ENCODE measurements around the gene HLA-B.

Gene HLA-B

GRCh38 chr6:31354864-31355582 is 2.0 kb downstream of the HLA-B start (continued):
- TF ChIP-seq, protein P1, sequence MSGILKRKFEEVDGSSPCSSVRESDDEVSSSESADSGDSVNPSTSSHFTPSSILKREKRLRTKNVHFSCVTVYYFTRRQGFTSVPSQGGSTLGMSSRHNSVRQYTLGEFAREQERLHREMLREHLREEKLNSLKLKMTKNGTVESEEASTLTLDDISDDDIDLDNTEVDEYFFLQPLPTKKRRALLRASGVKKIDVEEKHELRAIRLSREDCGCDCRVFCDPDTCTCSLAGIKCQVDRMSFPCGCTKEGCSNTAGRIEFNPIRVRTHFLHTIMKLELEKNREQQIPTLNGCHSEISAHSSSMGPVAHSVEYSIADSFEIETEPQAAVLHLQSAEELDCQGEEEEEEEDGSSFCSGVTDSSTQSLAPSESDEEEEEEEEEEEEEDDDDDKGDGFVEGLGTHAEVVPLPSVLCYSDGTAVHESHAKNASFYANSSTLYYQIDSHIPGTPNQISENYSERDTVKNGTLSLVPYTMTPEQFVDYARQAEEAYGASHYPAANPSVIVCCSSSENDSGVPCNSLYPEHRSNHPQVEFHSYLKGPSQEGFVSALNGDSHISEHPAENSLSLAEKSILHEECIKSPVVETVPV (CRISPR knock-in tag; IDR thresholded peaks at IDR 0.05): no peak
- TF ChIP-seq ZNF70 (CRISPR knock-in tag; IDR thresholded peaks at IDR 0.05): no peak
- TF ChIP-seq, protein P2, sequence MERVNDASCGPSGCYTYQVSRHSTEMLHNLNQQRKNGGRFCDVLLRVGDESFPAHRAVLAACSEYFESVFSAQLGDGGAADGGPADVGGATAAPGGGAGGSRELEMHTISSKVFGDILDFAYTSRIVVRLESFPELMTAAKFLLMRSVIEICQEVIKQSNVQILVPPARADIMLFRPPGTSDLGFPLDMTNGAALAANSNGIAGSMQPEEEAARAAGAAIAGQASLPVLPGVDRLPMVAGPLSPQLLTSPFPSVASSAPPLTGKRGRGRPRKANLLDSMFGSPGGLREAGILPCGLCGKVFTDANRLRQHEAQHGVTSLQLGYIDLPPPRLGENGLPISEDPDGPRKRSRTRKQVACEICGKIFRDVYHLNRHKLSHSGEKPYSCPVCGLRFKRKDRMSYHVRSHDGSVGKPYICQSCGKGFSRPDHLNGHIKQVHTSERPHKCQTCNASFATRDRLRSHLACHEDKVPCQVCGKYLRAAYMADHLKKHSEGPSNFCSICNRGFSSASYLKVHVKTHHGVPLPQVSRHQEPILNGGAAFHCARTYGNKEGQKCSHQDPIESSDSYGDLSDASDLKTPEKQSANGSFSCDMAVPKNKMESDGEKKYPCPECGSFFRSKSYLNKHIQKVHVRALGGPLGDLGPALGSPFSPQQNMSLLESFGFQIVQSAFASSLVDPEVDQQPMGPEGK (CRISPR knock-in tag; IDR thresholded peaks at IDR 0.05; ENCODE audit: borderline replicate concordance): no peak
- TF ChIP-seq ZFP3 (CRISPR knock-in tag; IDR thresholded peaks at IDR 0.05): no peak
- TF ChIP-seq RARB (CRISPR knock-in tag; IDR thresholded peaks at IDR 0.05): no peak
- TF ChIP-seq TOX (CRISPR knock-in tag; IDR thresholded peaks at IDR 0.05; ENCODE audit: borderline replicate concordance): no peak
- no peak for TF ChIP-seq ZFP30 (CRISPR knock-in tag; IDR thresholded peaks at IDR 0.05)

DNA sequence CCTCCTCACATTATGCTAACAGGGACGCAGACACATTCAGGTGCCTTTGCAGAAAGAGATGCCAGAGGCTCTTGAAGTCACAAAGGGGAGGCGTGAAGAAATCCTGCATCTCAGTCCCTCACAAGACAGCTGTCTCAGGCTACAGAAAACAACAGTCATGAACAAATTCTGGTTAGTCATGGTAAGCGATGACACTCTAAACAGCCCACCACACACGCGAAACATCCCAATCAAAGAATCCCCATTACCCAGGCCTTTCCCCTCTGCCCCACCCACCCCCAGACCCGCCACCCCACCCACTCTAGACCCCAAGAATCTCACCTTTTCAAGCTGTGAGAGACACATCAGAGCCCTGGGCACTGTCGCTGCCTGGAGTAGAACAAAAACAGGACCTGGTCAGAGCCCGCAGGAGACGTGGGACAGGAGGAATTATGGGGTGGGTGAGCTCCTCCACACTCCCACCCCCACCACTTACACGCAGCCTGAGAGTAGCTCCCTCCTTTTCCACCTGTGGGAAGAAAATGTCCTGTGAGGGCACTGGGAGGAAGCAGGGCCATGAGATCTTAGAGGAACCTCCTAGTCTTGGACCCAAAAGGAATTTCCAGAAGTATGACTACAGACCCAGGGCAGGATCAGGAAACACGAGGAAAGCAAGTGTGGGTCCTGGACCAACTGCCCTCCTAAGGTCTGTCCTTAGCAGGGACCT is 2.7 kb downstream of the HLA-B start:
- ATAC-seq: no peak

DNA sequence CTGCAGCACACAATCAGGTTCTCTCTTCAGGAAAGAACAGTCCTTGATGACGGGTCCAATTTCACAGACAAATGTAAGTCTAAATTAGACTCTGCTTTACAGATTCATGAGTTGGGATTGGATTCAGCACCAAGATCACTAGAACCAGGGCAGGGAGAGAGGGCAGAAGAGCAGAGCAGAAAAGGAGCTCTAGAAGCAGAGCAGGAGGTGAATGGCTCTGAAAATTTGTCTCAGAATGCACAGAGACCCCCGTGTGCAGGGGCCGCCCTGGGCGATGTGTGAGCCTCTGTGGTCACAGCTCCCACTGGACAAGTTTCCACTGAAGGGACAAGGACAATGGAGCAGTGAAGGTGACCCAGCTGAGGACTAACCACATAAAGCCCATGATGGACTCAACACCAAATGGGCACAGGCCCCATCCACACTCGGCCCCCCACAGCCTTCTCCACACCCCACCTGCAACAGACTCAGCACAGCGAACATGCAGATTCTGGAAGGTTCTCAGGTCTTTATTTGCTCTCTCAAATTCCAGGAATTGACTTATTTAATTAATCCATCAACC is 3.5 kb downstream of the HLA-B start:
- ATAC-seq: no peak
- TF ChIP-seq, protein P1 (CRISPR knock-in tag; IDR thresholded peaks at IDR 0.05): no peak
- no peak for TF ChIP-seq ZNF565 (CRISPR knock-in tag; conservative IDR thresholded peaks at IDR 0.05; ENCODE audit: low read depth)
- no peak for TF ChIP-seq CSDC2 (CRISPR knock-in tag; IDR thresholded peaks at IDR 0.05)
- no peak for TF ChIP-seq ARNTL (CRISPR knock-in tag; IDR thresholded peaks at IDR 0.05; ENCODE audit: borderline replicate concordance, low read depth)
- TF ChIP-seq SNAI2 (CRISPR knock-in tag; IDR thresholded peaks at IDR 0.05): no peak
- no peak for TF ChIP-seq OSR1 (CRISPR knock-in tag; IDR thresholded peaks at IDR 0.05)
- no peak for TF ChIP-seq RARB (CRISPR knock-in tag; IDR thresholded peaks at IDR 0.05)
- TF ChIP-seq ZNF8 (CRISPR knock-in tag; IDR thresholded peaks at IDR 0.05): no peak
- no peak for TF ChIP-seq BACH2 (CRISPR knock-in tag; IDR thresholded peaks at IDR 0.05; ENCODE audit: borderline replicate concordance)
- no peak for TF ChIP-seq ZFP3 (CRISPR knock-in tag; IDR thresholded peaks at IDR 0.05)
- TF ChIP-seq PPARA (CRISPR knock-in tag; IDR thresholded peaks at IDR 0.05; ENCODE audit: borderline replicate concordance): no peak
- TF ChIP-seq ZNF70 (CRISPR knock-in tag; IDR thresholded peaks at IDR 0.05): no peak
- no peak for TF ChIP-seq ZFP30 (CRISPR knock-in tag; IDR thresholded peaks at IDR 0.05)
- no peak for TF ChIP-seq TOX (CRISPR knock-in tag; IDR thresholded peaks at IDR 0.05; ENCODE audit: borderline replicate concordance)
- no peak for TF ChIP-seq TCF4 (CRISPR knock-in tag; IDR thresholded peaks at IDR 0.05; ENCODE audit: borderline replicate concordance)

More for the DNA sequence above, 2.7 kb downstream of the HLA-B start:
- TF ChIP-seq, protein P3, sequence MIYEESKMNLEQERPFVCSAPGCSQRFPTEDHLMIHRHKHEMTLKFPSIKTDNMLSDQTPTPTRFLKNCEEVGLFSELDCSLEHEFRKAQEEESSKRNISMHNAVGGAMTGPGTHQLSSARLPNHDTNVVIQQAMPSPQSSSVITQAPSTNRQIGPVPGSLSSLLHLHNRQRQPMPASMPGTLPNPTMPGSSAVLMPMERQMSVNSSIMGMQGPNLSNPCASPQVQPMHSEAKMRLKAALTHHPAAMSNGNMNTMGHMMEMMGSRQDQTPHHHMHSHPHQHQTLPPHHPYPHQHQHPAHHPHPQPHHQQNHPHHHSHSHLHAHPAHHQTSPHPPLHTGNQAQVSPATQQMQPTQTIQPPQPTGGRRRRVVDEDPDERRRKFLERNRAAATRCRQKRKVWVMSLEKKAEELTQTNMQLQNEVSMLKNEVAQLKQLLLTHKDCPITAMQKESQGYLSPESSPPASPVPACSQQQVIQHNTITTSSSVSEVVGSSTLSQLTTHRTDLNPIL (CRISPR knock-in tag; IDR thresholded peaks at IDR 0.05; ENCODE audit: low read depth): no peak
- no peak for TF ChIP-seq ZNF8 (CRISPR knock-in tag; IDR thresholded peaks at IDR 0.05)
- TF ChIP-seq SNAI2 (CRISPR knock-in tag; IDR thresholded peaks at IDR 0.05): no peak
- TF ChIP-seq, protein P2 (CRISPR knock-in tag; IDR thresholded peaks at IDR 0.05; ENCODE audit: borderline replicate concordance): no peak
- TF ChIP-seq, protein P1 (CRISPR knock-in tag; IDR thresholded peaks at IDR 0.05): no peak
- TF ChIP-seq POU6F1 (CRISPR knock-in tag; IDR thresholded peaks at IDR 0.05; ENCODE audit: borderline replicate concordance, low read depth): no peak
- no peak for TF ChIP-seq CSDC2 (CRISPR knock-in tag; IDR thresholded peaks at IDR 0.05)
- no peak for TF ChIP-seq ISL1 (CRISPR knock-in tag; IDR thresholded peaks at IDR 0.05)
- TF ChIP-seq OSR1 (CRISPR knock-in tag; IDR thresholded peaks at IDR 0.05): no peak

Data from SK-N-SH treated with all-trans-retinoic acid at 6 μM for 48 hours (cell line).